ENCODE results near the gene CCDC148. TPM values are rescaled to one million over a fixed set of nuclear protein-coding genes. Genes with fewer than 3 reads are reported as not detected.

CCDC148 gene
- total and polyA plus RNA-seq, 8 donors: 0.64 to 6.0 (median 3.5) TPM

GRCh38 chr2:158184556-158185343 is 271.8 kb downstream of the CCDC148 start:
- no peak overlapping the region for H3K4me3 ChIP-seq
- H3K27me3 ChIP-seq: no peaks in the 10 kb centered on the region
- DNase-seq (no peak), ATAC-seq (no peak)
- no peaks in the 10 kb centered on the region for H3K36me3 ChIP-seq
- no peaks in the 10 kb centered on the region for H3K9me3 ChIP-seq
- H3K27ac ChIP-seq: no peak overlapping the region
- TF ChIP-seq CTCF (IDR thresholded peaks at IDR 0.05): no peak
- H3K4me1 ChIP-seq: no peaks in the 10 kb centered on the region
- intact Hi-C loops (cut with DNase I): loop anchor here in 1 of 2 donors (10.0 kb wide), 2 partner anchors 270 to 560 kb away; partner anchors contain the start of genes CCDC148 and PKP4

GRCh38 chr2:158184001-158184400 is 272.6 kb downstream of the CCDC148 start:
- Histone ChIP-seq H3K27ac (no peak overlapping the region), H3K27me3 (no peaks in the 10 kb centered on the region), H3K9me3 (no peaks in the 10 kb centered on the region), H3K4me1 (no peaks in the 10 kb centered on the region), H3K4me3 (no peak overlapping the region), H3K36me3 (no peaks in the 10 kb centered on the region)
- DNase-seq (no peak), ATAC-seq (no peak)
- intact Hi-C loops (cut with DNase I): loop anchor here in 1 of 2 donors (10.0 kb wide), 2 partner anchors 271 to 561 kb away; partner anchors contain the start of genes CCDC148 and PKP4
- no peak for TF ChIP-seq CTCF (IDR thresholded peaks at IDR 0.05)

- DNase-seq: no peak
- ATAC-seq: no peak
- Histone ChIP-seq H3K27me3 (no peaks in the 10 kb centered on the region), H3K4me3 (no peak overlapping the region), H3K27ac (no peak overlapping the region), H3K9me3 (no peaks in the 10 kb centered on the region), H3K4me1 (no peaks in the 10 kb centered on the region), H3K36me3 (no peaks in the 10 kb centered on the region)
- no peak for TF ChIP-seq CTCF (IDR thresholded peaks at IDR 0.05)
- intact Hi-C loops (cut with DNase I): loop anchor here in 1 of 2 donors (10.0 kb wide), 2 partner anchors 272 to 562 kb away; partner anchors contain the start of genes CCDC148 and PKP4
These were observed 273.8 kb downstream of the CCDC148 start for GRCh38 chr2:158182676-158183295.

- H3K4me3 ChIP-seq: no peak overlapping the region
- no peaks in the 10 kb centered on the region for H3K9me3 ChIP-seq
- no peaks in the 10 kb centered on the region for H3K27me3 ChIP-seq
- no peak overlapping the region for H3K27ac ChIP-seq
- no peaks in the 10 kb centered on the region for H3K36me3 ChIP-seq
- no peak for TF ChIP-seq CTCF (IDR thresholded peaks at IDR 0.05)
- no peaks in the 10 kb centered on the region for H3K4me1 ChIP-seq
- intact Hi-C loops (cut with DNase I): loop anchor here in 1 of 2 donors (10.0 kb wide), 2 partner anchors 274 to 564 kb away; partner anchors contain the start of genes CCDC148 and PKP4
- DNase-seq (no peak), ATAC-seq (peak; percentile 74)
These were observed 275.4 kb downstream of the CCDC148 start for GRCh38 chr2:158181171-158181570.

GRCh38 chr2:158179660-158180059 is 276.9 kb downstream of the CCDC148 start:
- Histone ChIP-seq H3K9me3 (no peaks in the 10 kb centered on the region), H3K4me1 (peaks cover 0 to 2% of the 10 kb centered on the region in 2 donors), H3K27me3 (no peaks in the 10 kb centered on the region), H3K27ac (no peak overlapping the region), H3K36me3 (no peaks in the 10 kb centered on the region), H3K4me3 (no peak overlapping the region)
- DNase-seq (peak in 1 of 4 donors; percentile 44), ATAC-seq (peak; percentile 36)
- TF ChIP-seq CTCF (IDR thresholded peaks at IDR 0.05): peak in 1 of 2 donors; percentile 41
- intact Hi-C loops (cut with DNase I): loop anchor here in 1 of 2 donors (10.0 kb wide), 2 partner anchors 275 to 565 kb away; partner anchors contain the start of genes CCDC148 and PKP4
